ENCODE results near the gene APBB2.

Gene APBB2

GRCh38 chr4:41095973-41096372 lies 118.4 kb downstream of the APBB2 start:
- no peak overlapping the region for H3K4me3 ChIP-seq (ENCODE audit: insufficient read depth, low read depth, low read length, poor library complexity, severe bottlenecking)
- no peaks in the 10 kb centered on the region for H3K4me1 ChIP-seq (ENCODE audit: control insufficient read depth, insufficient read depth, low read length, poor library complexity, severe bottlenecking)
- no peak for DNase-seq
- no peaks in the 10 kb centered on the region for H3K36me3 ChIP-seq (ENCODE audit: control insufficient read depth, insufficient read depth, low read length)
- no peaks in the 10 kb centered on the region for H3K9me3 ChIP-seq (ENCODE audit: control insufficient read depth, low read length)
- H3K27me3 ChIP-seq (replicated peaks; ENCODE audit: control insufficient read depth, insufficient read depth, low read length, poor library complexity, severe bottlenecking): no peaks in the 10 kb centered on the region
- no peak overlapping the region for H3K27ac ChIP-seq (ENCODE audit: insufficient read depth, low read length, poor library complexity, severe bottlenecking)

GRCh38 chr4:41095192-41095872 lies 119.0 kb downstream of the APBB2 start:
- Histone ChIP-seq H3K9me3 (ENCODE audit: control insufficient read depth, low read length) (no peaks in the 10 kb centered on the region), H3K4me3 (ENCODE audit: insufficient read depth, low read depth, low read length, poor library complexity, severe bottlenecking) (no peak overlapping the region), H3K27me3 (replicated peaks; ENCODE audit: control insufficient read depth, insufficient read depth, low read length, poor library complexity, severe bottlenecking) (no peaks in the 10 kb centered on the region), H3K4me1 (ENCODE audit: control insufficient read depth, insufficient read depth, low read length, poor library complexity, severe bottlenecking) (no peaks in the 10 kb centered on the region), H3K36me3 (ENCODE audit: control insufficient read depth, insufficient read depth, low read length) (no peaks in the 10 kb centered on the region), H3K27ac (ENCODE audit: insufficient read depth, low read length, poor library complexity, severe bottlenecking) (no peak overlapping the region)
- no peak for DNase-seq

DNA sequence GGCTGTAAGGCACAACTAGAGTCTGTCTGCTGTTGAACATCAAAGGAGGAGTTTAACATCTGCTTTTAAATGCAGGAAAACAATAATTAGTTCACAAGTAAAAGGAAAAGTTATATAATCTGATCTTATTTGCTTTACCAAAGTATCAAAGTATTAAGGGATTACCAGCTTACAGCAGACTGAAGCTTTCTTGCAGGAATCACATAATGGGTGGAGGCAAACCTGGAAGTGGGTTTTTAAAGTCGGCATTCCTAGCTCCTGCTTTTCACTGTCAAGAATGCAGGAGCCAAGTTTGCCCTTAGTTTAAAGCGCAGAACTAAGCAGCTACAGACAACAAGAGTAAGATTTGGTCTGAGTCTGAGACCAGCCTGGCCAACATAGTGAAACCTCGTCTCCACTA lies 122.2 kb downstream of the APBB2 start:
- no peak for DNase-seq
- Histone ChIP-seq H3K4me3 (ENCODE audit: insufficient read depth, low read depth, low read length, poor library complexity, severe bottlenecking) (no peak overlapping the region), H3K9me3 (ENCODE audit: control insufficient read depth, low read length) (no peaks in the 10 kb centered on the region), H3K36me3 (ENCODE audit: control insufficient read depth, insufficient read depth, low read length) (no peaks in the 10 kb centered on the region), H3K4me1 (ENCODE audit: control insufficient read depth, insufficient read depth, low read length, poor library complexity, severe bottlenecking) (no peaks in the 10 kb centered on the region), H3K27me3 (replicated peaks; ENCODE audit: control insufficient read depth, insufficient read depth, low read length, poor library complexity, severe bottlenecking) (no peaks in the 10 kb centered on the region), H3K27ac (ENCODE audit: insufficient read depth, low read length, poor library complexity, severe bottlenecking) (no peak overlapping the region)

DNA sequence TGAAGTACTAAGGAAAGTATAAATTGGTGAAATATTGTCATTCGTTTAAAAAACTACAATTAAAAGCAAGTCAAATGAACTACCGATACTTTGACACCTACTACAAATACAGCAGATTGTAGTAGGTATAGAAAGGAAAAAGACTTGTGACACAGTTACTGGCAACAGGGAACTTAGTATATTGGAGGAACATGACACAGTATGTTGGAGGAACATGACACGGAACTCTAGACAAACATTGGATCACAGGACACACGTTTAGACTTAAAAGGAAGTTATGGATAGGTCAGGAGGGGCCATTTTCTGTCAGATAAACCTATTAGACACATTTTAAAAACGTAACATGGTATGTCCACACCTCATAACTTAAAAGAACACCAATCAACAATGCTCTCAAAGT lies 132.5 kb downstream of the APBB2 start:
- DNase-seq: no peak
- no peaks in the 10 kb centered on the region for H3K36me3 ChIP-seq (ENCODE audit: control insufficient read depth, insufficient read depth, low read length)
- H3K4me3 ChIP-seq (ENCODE audit: insufficient read depth, low read depth, low read length, poor library complexity, severe bottlenecking): no peak overlapping the region
- H3K4me1 ChIP-seq (ENCODE audit: control insufficient read depth, insufficient read depth, low read length, poor library complexity, severe bottlenecking): no peaks in the 10 kb centered on the region
- H3K27ac ChIP-seq (ENCODE audit: insufficient read depth, low read length, poor library complexity, severe bottlenecking): no peak overlapping the region
- no peaks in the 10 kb centered on the region for H3K9me3 ChIP-seq (ENCODE audit: control insufficient read depth, low read length)
- no peaks in the 10 kb centered on the region for H3K27me3 ChIP-seq (replicated peaks; ENCODE audit: control insufficient read depth, insufficient read depth, low read length, poor library complexity, severe bottlenecking)

DNA sequence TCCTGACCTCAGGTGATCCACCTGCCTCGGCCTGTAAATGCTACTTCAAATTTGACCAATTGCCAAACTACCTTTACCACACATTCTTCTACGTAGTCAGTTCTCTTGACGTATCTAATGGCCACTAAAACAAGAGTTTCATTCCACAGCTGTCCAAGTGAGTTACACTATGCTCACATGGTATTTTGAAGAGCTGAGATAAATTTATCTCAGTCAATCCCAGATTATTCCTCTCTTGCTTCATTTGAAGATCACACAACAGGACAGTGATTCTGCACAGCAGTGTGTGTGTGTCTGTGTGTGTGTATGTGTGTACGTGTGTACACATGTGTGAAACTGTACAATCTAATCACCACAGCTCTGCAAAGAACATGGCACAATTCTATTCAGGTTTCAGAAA lies 133.4 kb downstream of the APBB2 start:
- no peak overlapping the region for H3K27ac ChIP-seq (ENCODE audit: insufficient read depth, low read length, poor library complexity, severe bottlenecking)
- no peaks in the 10 kb centered on the region for H3K4me1 ChIP-seq (ENCODE audit: control insufficient read depth, insufficient read depth, low read length, poor library complexity, severe bottlenecking)
- no peak for DNase-seq
- H3K27me3 ChIP-seq (replicated peaks; ENCODE audit: control insufficient read depth, insufficient read depth, low read length, poor library complexity, severe bottlenecking): no peaks in the 10 kb centered on the region
- H3K9me3 ChIP-seq (ENCODE audit: control insufficient read depth, low read length): no peaks in the 10 kb centered on the region
- no peak overlapping the region for H3K4me3 ChIP-seq (ENCODE audit: insufficient read depth, low read depth, low read length, poor library complexity, severe bottlenecking)
- no peaks in the 10 kb centered on the region for H3K36me3 ChIP-seq (ENCODE audit: control insufficient read depth, insufficient read depth, low read length)

- no peaks in the 10 kb centered on the region for H3K36me3 ChIP-seq (ENCODE audit: control insufficient read depth, insufficient read depth, low read length)
- H3K4me1 ChIP-seq (ENCODE audit: control insufficient read depth, insufficient read depth, low read length, poor library complexity, severe bottlenecking): no peaks in the 10 kb centered on the region
- no peak overlapping the region for H3K27ac ChIP-seq (ENCODE audit: insufficient read depth, low read length, poor library complexity, severe bottlenecking)
- no peaks in the 10 kb centered on the region for H3K9me3 ChIP-seq (ENCODE audit: control insufficient read depth, low read length)
- no peak for DNase-seq
- no peak overlapping the region for H3K4me3 ChIP-seq (ENCODE audit: insufficient read depth, low read depth, low read length, poor library complexity, severe bottlenecking)
- H3K27me3 ChIP-seq (replicated peaks; ENCODE audit: control insufficient read depth, insufficient read depth, low read length, poor library complexity, severe bottlenecking): no peaks in the 10 kb centered on the region
Measured at GRCh38 chr4:41079881-41080560, 134.3 kb downstream of the APBB2 start.

DNA sequence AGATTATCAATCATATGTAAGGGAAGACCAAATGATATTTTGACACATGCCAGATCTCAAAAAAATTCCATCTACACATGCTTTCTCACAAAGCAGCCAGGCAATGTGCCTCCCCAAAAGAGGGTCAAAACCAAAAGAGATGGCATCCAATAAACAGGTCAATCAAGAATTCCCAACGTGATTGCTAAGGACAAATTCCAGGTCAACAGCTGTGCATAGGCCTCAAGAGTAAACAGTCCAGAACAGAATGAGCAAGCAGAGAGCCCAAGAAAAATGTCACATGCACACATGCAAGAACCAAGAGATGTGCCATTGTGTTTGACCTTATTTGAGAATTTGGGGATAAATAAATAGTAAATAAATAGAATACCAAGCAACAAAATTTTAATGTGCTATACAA lies 136.7 kb downstream of the APBB2 start:
- DNase-seq: no peak
- Histone ChIP-seq H3K4me1 (ENCODE audit: control insufficient read depth, insufficient read depth, low read length, poor library complexity, severe bottlenecking) (no peaks in the 10 kb centered on the region), H3K4me3 (ENCODE audit: insufficient read depth, low read depth, low read length, poor library complexity, severe bottlenecking) (no peak overlapping the region), H3K9me3 (ENCODE audit: control insufficient read depth, low read length) (no peaks in the 10 kb centered on the region), H3K27me3 (replicated peaks; ENCODE audit: control insufficient read depth, insufficient read depth, low read length, poor library complexity, severe bottlenecking) (no peaks in the 10 kb centered on the region), H3K36me3 (ENCODE audit: control insufficient read depth, insufficient read depth, low read length) (no peaks in the 10 kb centered on the region), H3K27ac (ENCODE audit: insufficient read depth, low read length, poor library complexity, severe bottlenecking) (no peak overlapping the region)

DNA sequence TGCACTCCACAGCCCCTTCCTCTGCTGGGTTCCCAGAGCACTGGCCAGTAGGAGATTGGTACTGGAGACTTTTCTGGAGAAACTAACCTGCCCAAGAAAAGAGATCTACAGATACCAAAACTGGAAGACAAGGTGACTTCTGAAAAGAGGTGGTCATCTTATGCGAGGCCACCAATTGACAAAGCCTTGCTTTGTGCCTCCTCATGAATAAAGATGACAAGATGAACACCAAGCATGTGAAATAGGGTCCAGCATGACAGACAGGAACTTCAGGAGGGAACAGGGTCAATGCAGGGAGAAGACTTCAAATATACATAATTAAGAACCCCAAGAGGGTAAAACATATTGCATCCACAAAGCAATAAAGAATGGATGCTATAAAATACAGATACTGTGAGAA lies 137.9 kb downstream of the APBB2 start:
- DNase-seq: no peak
- Histone ChIP-seq H3K27me3 (replicated peaks; ENCODE audit: control insufficient read depth, insufficient read depth, low read length, poor library complexity, severe bottlenecking) (no peaks in the 10 kb centered on the region), H3K9me3 (ENCODE audit: control insufficient read depth, low read length) (no peaks in the 10 kb centered on the region)

GRCh38 chr4:41074215-41074614 lies 140.1 kb downstream of the APBB2 start:
- H3K9me3 ChIP-seq (ENCODE audit: control insufficient read depth, low read length): no peaks in the 10 kb centered on the region
- no peaks in the 10 kb centered on the region for H3K36me3 ChIP-seq (ENCODE audit: control insufficient read depth, insufficient read depth, low read length)
- DNase-seq: no peak
- no peaks in the 10 kb centered on the region for H3K27me3 ChIP-seq (replicated peaks; ENCODE audit: control insufficient read depth, insufficient read depth, low read length, poor library complexity, severe bottlenecking)
- H3K27ac ChIP-seq (ENCODE audit: insufficient read depth, low read length, poor library complexity, severe bottlenecking): no peak overlapping the region
- H3K4me1 ChIP-seq (ENCODE audit: control insufficient read depth, insufficient read depth, low read length, poor library complexity, severe bottlenecking): no peaks in the 10 kb centered on the region
- H3K4me3 ChIP-seq (ENCODE audit: insufficient read depth, low read depth, low read length, poor library complexity, severe bottlenecking): no peak overlapping the region

More for the DNA sequence above, 137.9 kb downstream of the APBB2 start:
- Histone ChIP-seq H3K4me1 (ENCODE audit: control insufficient read depth, insufficient read depth, low read length, poor library complexity, severe bottlenecking) (no peaks in the 10 kb centered on the region), H3K27ac (ENCODE audit: insufficient read depth, low read length, poor library complexity, severe bottlenecking) (no peak overlapping the region), H3K36me3 (ENCODE audit: control insufficient read depth, insufficient read depth, low read length) (no peaks in the 10 kb centered on the region), H3K4me3 (ENCODE audit: insufficient read depth, low read depth, low read length, poor library complexity, severe bottlenecking) (no peak overlapping the region)

- no peaks in the 10 kb centered on the region for H3K36me3 ChIP-seq (ENCODE audit: control insufficient read depth, insufficient read depth, low read length)
- no peak overlapping the region for H3K27ac ChIP-seq (ENCODE audit: insufficient read depth, low read length, poor library complexity, severe bottlenecking)
- H3K9me3 ChIP-seq (ENCODE audit: control insufficient read depth, low read length): no peaks in the 10 kb centered on the region
- H3K4me1 ChIP-seq (ENCODE audit: control insufficient read depth, insufficient read depth, low read length, poor library complexity, severe bottlenecking): no peaks in the 10 kb centered on the region
- H3K4me3 ChIP-seq (ENCODE audit: insufficient read depth, low read depth, low read length, poor library complexity, severe bottlenecking): no peak overlapping the region
- no peak for DNase-seq
- H3K27me3 ChIP-seq (replicated peaks; ENCODE audit: control insufficient read depth, insufficient read depth, low read length, poor library complexity, severe bottlenecking): no peaks in the 10 kb centered on the region
Measured at GRCh38 chr4:41072021-41072777, 142.1 kb downstream of the APBB2 start.
